Measurements from ENCODE around the gene CTNND2.

Gene CTNND2

DNA sequence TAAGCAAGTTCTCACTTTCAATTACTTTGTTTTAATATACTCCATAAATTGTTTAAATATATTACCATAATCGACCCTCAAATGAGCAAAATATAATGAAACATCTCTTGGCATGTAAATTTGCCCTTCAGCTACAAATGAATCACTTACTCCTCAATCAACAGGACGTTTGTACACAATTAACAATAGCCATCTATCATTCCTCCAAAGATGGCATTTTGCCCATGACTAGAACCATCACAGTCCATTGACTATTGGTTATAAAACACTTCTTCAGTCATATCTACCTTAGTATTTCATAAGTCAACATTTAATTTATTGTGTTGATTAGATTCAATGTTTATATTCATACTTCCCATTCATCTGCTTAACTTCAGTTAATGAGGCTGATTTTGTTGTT is 127.2 kb downstream of the CTNND2 start:
- no peak for DNase-seq

DNA sequence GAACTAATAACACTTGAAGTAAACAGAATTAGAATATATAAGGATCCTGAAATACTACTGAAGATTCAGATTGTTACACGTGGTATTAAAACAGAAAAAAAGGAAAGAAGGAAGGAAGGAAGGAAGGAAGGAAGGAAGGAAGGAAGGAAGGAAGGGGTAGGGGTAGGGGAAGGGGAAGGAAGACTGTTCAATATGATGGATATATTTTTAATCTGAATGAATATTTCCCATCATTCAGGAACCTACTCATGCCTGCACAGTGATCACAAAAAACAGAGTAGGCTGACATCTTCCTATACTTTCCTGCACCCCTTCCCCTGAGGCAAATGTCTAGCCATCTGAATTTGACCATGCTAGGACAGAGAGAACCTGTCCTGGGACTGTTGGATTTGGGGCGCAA is 133.9 kb downstream of the CTNND2 start:
- no peak for DNase-seq

GRCh38 chr5:11760934-11761603 is 143.2 kb downstream of the CTNND2 start:
- DNase-seq: no peak

DNA sequence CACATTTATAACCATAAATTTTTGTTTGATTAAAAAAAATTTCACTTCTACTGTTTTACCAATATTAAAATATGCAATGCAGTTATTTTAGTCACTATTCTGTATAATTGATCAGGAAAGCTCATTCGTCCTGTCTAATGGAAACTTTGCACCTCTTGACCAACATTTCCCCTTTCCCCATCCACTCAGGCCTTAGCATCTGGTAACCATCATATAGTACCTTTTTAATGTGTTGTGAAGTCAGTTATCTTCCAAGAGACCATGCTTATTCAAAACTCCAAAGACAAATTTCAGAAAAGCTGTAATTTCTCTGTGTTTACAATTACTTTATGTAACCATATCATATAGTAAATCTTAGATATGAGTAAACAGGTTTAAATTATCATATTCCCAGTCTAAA is 145.9 kb downstream of the CTNND2 start:
- DNase-seq: no peak

DNA sequence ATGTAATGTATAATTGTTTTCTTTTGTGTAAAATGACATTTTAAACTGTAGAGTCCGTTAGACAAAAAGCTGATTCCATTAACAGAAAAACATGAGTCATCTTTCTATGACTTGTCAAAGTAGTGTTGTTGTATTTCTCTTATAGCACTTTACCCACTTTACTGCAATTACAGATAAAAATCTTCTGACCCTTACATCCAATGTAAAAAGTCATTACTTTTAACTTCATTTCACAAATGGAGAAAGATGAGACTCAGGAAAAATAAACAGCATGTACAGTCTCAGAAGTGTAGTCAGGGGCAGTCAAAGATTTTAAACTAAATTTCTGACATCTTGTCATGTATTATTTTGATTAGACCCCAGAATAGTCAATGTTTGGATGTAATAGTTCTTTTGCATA is 146.6 kb downstream of the CTNND2 start:
- DNase-seq: no peak

DNA sequence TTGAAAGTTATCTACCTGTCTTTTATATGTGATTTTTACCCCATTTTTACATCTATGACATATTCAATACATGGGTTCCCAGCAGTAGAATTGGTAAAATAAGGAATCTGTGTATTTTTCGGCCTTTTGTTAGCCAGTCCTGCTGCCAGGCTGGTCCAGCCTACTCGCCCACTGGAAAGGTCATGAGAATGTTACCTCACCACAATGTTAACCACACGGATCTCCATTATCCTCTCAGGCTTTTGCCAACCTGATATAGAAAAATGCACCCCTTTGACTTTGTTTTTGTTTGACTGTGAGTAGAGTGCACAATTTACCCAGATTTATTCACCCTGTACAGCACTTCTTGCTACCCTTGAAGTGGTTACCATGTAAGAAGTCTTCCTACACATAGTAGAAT is 167.2 kb downstream of the CTNND2 start:
- no peak for DNase-seq

DNA sequence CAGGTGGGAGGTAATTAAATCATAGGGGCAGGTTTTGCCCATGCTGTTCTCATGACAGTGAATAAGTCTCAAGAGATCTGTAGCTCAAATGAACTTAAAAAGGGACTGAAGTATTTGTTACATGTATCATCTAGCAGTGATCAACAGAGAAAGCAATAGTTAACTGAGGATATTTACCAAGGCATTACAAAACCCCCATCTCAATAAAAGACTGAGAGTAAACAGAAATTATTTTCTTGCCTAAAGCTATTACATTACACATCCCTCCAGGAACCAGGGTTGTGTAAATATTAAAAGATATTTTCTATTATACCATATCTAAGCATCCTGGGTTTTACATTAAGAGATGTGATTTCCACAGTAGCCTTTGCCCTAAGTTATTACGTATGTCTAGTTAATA is 169.9 kb downstream of the CTNND2 start:
- no peak for DNase-seq

- DNase-seq: no peak
Observed at GRCh38 chr5:11733840-11734192, 170.4 kb downstream of the CTNND2 start.

GRCh38 chr5:11733185-11733839 is 170.9 kb downstream of the CTNND2 start:
- no peak for DNase-seq

DNA sequence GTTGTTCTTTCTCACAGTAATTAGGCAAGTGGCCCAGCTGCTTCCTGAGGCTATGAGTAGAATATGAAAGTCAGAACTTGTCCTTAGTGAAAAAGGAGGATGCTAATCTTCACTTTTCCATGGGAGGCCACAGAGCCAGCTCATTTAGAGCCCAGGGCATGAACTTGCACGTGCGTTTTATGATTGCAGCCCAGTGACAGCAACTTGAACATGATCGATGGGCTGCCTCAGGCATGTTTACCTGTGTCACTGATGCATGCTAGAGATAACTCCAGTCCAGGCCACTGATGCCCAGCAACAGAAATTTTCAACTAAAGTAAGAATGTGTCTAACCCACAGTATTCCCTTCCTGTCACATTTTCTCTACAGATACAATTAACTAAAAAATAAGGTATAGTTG is 179.3 kb downstream of the CTNND2 start:
- no peak for DNase-seq

DNA sequence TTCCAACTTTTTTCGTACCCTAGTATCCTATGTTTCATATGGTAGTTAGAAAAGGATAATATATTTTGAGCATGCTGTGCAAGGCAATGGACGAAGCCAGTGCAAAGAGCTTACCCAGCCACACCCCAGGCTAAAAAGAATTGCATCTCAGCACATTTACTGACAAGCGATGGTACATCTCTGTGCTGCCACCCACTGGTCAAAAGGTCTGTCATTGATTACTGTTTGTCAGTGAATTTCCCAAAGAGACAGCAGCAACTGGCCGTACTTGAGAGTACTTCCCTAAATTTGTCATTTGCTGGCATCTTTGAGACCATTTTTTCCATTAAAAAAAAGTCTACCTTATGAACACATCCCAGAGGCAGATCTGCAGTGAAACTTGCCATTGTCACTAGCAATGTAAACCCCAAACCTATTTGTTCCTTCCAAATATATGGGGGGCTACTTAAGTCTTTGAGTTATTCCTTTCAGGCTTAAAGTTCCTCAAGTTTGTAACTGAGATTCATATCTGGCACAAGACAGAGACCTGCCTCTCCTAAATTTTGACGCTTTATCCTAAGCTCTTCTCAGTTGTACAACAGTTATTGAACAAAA is 184.3 kb downstream of the CTNND2 start:
- DNase-seq: peak; percentile 4 to 10

DNA sequence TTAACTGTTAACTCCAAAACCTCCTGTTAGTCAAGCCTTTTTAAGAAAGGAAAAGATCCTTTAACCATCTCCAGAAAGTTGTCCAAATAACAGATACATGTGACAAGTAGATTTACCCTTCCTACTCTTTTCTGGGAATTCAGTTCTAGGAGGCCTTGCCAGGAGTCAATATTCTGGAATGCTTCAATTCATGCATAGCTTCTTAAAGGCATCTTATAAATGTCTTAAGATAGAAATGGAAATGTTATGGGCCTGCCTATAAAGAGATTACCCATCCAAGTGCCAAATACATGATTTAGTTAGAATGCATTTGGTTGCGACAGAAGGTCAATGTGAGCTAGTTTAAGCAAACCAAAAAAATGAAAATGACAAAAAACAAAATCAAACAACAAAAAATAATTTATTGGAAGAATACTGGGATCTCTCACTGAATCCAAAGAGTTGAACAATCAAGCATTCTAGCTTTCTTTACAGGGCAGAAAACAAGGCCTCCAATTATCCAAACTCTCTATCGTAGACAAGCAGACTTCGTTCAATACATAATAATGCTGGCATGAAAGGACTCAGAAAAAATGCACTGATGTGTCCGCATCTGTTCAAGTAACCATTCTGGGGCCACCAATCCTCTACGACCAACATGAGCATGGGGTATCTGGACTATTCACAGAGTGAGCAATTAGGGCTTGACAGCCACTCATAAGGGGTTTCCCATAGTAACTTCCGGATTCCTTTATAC is 188.6 kb downstream of the CTNND2 start:
- DNase-seq: no peak

DNA sequence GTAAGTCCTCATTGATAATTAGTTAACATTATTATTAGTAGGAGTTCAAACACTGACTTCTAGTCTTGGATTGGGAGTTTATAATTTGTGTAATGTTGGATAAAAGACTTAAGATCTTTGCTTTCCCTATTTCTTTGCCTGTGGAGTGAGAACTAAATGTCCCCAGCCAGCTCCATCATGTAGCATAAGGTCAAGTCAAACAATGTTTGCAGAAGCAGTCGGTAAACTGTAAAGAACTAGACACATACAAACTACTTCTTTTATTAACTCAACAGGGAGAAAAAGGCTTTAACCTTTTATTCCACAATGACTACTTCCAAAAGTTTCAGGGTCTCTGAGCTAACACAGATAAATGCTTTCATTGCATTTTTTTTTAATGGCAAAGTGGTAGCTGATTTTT is 192.3 kb downstream of the CTNND2 start:
- no peak for DNase-seq

GRCh38 chr5:11709021-11709420 is 195.2 kb downstream of the CTNND2 start:
- DNase-seq: no peak

DNA sequence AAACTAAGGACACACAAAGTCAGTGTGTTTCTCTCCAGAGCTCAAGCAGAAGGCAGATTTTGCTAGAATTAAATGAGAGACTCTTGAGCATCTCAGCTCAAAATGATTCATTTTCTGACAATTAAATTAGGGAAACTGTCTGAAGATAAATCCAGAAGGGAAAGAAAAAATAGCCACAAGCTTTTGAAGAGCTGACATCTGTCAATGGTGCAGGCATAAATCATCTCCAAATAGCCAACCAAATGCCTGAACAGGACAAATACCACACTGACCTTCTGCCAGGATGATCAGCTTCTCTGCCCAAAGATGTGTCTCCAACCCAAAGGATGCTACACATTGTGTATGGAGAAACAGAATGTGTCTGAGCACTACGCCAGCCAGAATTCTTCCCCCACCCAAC is 199.3 kb downstream of the CTNND2 start:
- DNase-seq: no peak

DNA sequence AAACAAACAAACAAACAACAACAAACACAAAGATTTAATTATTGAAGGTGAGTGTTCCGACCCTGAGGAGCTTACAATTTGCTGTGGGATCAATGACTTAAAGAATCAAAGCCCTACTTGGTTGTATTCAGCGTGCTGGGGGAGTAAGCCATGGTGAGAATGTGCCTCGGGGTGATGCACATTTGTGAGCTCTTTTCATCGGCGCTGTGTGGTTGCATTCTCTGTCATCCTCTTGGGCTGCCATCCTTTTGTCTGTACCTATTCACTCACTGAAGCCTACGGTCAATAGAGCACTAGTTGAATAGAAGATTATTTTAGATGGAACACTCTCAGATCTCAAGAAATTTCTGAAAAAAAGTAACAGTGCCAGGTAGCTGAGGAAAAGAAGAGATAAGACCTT is 203.9 kb downstream of the CTNND2 start:
- DNase-seq: no peak

DNA sequence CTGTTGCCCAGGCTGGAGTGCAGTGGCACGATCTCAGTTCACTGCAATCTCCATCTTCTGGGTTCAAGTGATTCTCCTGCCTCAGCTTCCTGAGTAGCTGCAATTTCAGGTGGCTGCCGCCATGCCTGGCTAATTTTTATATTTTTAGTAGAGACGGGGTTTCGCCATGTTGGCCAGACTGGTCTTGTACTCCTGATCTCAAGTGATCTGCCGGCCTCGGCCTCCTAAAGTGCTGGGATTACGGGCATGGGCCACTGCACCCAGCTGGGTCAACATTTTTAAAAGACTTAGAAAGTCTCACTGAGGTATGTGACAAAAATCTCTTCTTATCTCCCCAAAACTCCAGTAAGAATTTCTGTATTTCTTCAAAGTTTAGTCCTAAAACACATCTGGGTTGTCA is 211.6 kb downstream of the CTNND2 start:
- no peak for DNase-seq

GRCh38 chr5:11687498-11687897 is 216.7 kb downstream of the CTNND2 start:
- no peak for DNase-seq

DNA sequence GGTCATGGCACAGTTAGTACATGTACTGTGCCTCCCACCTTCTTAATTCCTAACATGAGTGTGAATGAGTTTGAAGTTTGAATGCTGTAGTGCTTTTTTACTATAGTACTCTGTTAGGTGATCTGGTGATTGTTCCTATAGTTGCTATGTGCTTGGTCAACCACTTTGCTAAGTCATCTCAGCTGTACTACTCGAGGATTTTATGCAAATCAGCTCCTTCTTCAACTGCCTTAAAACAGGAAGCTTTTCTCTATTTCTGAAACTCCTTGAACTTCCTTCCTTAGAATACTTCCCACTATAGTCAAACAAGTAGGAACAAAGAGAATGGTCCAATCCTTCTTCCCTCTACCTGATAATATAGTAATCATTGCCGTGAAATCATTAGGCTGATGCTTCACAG is 219.6 kb downstream of the CTNND2 start:
- no peak for DNase-seq

DNA sequence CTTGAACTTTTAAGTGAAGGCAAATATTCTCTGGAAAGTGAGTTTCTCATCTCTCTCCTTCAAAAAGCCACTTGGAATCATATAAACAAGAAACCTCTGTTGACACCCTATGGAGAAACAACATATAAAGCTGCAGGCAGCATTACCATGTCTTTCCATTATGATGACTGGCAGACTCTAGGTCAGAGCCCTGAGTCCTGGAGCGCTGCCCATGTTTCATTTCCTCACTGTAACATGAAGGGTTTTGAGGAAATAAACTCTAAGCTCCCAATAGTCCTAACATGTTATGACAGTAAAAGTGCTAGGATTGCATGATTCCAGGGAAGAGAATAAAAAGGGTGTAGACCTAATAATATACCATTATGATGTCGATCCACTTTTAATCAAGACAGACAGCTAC is 220.6 kb downstream of the CTNND2 start:
- DNase-seq: no peak

DNA sequence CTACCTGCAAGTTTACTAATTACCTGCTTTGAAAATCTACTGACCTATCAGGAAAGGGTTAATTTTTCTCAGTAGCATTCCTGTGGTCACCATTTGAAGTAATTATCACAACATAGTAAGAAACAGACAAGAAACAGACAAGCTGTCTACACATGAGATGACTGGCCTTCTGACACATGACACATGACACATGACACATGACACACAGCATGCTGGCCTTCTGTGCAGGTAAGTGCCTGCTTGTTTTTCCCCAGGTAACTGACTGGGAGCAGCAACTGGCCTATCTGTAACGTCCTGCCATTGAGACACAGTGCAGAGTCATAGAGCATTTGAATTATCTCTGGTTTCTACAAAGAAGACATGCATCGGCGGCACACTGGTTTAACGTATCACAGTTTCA is 222.4 kb downstream of the CTNND2 start:
- no peak for DNase-seq

GRCh38 chr5:11679676-11680075 is 224.6 kb downstream of the CTNND2 start:
- DNase-seq: no peak

DNA sequence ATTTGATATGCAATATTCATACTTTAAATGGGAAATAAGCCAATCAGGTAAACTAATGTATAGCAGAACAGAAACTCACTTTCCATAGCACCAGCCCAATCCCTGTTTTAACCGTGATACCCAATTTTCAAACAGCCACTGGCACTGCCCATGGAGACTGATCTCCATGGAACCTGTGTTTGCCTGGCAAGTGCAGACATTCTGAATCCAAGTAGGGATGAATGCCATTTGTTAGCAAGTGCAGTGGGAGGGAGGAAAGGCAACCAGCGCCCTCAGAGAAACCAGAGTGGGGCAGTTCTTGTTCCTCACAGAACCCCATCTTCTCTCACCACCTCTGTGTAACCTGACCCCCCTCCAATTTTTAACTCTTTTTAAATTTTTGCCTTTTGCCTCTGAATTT is 229.1 kb downstream of the CTNND2 start:
- DNase-seq: no peak
